Activated CD4-positive, alpha-beta T cell treated with anti-CD3 and anti-CD28 coated beads, Interleukin-2, amount 50 U/mL, for 16 hours (primary cell): ENCODE results near the gene EIF2S2.
A peak's percentile ranks its signal among the peaks of the same experiment; 100 is the strongest.

Source experiments
- DNase-seq: peaks from one replicate; pipeline ENCODE4 v3.0.0-alpha.2; 2020

EIF2S2 gene

DNA sequence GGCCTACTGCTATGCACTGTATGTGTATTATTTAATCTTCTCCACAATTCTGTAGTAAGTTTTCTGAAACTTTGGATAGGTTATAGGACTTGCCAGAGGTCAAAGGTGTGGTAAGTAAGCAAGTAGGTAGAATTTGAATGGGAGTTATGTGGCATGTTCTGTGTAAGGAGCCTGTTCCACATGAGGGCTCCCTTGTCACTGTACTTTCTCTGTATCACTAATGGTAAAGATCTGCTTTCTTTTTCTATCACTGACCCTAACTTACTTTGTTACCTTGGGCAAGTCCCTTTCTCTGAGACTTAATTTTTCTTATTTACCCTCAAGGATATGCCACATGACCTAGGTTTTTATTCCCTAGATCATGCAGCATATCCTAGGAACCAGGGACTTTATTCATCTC, 50.3 kb downstream of the EIF2S2 start:
- no peak for DNase-seq

DNA sequence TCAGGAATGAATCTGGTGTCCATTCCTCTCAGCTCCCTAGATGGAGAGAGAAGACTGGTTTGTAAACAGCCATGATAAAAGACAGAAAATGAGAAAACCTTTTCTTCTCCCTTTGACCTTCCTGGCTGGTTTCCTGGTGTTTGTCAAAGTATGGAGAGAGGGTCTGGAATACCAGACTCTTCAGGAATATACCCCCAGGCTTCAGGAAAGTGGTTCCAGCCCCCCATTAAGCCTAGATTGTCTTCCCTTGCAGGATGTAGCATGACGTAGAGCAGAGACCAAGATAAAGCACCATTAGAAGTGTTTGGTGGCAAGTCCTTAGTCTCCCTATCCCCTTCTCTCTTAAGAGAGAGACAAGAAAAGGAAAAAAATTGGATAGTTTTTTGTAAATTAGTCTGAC, 51.1 kb downstream of the EIF2S2 start:
- no peak for DNase-seq

DNA sequence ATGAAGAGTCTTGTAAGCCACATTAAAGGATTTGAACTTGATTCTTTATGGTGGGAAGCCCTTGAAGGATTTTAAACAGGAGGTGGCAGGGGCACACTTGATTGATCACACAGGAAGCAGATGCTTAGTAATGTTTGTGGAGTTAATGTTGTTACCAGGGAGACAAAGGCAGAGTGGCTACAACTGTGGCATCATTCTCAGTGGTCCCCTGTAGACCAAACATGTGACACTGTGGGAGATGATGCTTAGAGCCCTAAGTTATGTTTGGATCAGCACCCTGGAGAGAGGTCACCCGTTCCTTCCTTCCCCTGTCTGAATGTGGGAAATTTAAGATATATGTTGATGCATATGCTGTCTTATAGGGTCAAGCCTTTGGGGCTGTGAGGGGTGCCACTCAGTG, 53.2 kb downstream of the EIF2S2 start:
- peak; percentile 16 for DNase-seq

DNA sequence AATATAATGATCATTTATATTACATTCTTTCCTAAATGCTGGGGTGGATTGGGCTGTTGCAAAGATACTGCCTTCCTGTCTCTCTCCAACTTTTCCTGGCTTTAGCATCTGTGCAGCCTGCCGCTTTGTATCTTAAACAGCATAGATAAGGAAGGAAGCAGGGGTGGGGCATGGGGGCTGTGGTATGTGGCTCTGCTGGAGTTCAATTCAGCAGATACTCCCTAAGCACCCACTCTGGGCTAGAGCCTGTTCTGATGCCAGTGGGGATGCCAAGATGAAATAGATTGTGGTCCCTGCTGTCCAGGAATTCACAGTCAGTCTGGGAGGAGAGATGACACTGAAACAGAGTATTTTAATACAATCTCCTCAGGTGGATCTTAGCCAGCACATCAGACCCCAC, 56.8 kb downstream of the EIF2S2 start:
- DNase-seq = no peak

DNA sequence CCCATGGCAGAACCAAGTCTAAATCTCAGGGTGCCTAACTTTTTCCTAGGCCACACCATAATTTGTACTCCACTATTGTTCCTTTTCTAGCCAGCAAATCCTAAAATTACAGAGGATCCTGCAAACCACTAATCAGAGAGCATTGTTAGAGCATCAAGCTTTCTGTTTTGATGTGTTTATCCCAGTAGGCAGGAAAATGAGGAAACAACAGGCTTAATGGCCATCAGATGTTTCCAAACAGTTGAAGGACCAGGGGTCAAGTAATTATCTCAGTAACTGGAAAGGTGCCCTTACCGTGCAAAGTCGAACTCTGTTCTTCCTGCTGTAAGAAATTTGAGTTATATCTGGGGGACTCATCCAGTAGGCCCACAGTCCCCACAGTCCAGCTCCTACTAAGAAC, 59.6 kb downstream of the EIF2S2 start:
- no peak for DNase-seq

DNA sequence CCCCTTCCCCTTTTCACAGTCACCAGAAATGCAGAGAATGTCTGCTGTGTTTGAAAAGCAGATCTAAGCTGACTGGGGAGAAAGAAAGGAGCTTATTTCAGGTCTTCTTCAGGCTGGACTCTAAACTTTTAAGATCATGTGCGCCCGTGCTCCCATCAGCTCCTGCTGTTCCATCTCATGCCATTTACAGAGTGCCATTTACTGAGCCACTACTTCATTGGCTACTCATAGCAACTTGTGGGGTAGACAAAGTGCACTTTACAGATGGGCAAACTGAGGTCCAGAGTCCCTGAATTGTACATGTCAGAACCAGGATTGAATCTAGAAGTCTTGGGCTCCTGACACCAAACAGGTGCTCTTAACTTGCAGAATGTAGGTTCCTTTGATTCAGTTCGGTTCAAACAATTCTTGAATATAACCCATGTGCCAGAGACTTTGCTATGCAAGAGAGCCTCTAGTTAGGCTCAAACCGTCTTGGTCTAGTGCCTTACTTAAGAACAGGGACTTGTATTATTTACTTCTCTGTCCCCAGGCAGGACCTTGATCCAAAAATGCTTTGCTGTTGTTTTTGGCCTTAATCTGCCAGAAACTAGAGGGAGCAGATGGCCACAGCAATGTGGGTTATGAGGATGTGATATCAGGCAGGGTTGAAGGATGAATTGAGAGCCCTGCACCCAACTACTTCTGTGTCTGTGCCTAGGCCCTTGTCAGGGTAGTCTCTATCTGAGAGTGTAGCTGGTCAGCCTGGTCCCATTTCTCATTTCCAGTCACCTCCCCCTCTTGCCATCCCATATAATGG, 61.9 kb downstream of the EIF2S2 start:
- DNase-seq = no peak

DNA sequence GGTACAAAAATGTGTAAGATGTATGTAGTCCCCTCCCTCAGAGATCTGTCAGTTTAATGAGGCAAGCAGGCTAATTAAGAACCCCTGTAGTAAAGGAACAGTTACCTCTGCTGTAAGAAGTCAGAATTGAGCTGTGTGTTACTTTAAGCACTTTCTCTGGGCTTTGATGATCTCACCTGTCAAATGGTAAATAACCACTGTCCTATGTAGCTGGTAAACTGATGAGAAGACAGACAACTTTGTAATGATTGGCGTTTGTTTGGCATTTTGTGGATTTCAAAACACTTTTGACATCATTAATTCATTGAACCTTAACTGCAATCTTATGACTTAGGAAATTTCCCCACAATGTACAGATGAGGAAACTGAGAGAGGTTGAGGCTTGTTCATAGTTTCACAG, 62.7 kb downstream of the EIF2S2 start:
- no peak for DNase-seq

DNA sequence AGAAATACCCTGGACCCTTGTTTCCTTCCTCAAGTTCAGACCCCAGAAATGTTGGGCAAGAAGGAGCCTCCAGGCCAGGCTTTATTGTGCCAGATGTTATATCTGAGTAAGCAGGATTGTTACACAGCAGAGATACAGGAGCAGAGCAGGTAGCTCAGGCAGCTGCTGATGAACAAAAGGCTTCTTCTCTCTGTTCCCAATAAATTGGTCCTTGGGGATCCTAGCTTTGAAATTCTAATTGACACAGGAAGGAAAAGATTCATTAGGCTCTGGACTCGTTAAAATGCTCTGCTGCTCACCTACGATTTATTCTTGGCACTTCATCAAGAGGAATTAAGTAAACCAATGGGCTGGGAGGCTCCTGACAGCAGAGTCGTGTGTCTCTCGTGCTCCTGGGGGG, 64.1 kb downstream of the EIF2S2 start:
- no peak for DNase-seq

DNA sequence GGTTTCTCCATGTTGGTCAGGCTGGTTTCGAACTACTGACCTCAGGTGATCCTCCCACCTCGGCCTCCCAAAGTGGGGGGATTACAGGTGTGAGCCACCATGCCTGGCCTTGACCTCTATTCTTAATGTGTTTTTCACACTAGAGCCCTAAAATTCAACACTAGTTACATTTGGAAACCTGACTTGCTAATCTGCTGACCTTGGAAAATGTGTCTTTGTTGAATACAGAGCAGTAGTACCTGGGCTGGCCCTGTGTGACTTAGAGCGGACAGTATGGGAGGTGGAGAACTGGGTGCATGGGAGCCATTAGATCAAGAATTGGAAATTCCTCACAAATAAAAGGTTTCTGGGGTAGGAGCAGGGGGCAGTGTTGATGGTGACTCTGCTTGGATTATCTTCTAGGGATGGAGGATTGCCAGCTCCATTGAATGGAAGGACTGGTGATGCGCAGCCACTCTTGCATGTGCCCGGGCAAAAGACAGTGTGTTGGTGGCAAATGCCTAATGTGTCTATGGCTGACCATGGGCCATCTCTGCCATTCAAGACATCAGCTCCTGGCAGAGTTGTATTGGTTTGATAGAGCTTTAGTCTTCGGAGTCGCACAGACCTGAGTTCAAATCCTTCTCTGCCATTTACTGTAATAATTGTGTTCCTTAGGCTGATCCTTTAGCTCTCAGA, 64.9 kb downstream of the EIF2S2 start:
- DNase-seq = no peak

DNA sequence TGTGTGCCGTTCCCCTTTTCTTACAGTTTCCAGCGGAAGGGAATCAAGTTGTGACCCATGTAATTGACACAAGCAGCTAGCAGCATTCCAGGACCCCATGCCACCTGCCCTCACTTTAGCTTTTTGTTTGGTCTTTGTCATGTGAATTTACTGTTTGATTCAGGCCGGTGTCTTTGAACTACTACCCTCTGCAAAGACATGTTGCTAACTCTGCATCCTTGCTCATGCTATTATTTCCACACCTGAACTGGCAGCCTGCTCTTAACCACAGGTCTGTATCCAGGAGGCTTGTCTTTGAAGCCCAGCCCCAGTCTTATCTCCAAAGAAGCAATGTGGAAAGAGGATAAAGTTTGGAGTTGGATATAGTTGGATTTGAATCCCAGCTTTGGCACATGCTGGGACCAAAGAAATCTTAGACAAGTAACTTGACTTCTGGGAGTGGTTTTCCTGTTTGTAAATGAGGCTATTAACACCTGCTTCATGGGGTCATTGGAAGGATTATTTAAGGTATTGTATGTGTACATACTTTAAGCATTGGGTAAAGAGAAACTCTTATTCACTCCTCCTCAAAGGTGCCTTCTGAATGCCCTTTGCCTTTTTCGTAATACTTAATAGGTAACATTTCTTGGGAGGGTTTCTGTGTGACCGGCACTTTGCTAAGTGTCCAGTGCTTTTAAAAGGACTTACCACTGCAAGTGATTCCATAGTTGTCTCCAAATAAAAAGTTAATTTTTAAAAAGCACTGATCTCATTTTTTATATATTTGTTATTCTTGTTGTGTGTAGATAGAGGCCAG, 65.9 kb downstream of the EIF2S2 start:
- no peak for DNase-seq

DNA sequence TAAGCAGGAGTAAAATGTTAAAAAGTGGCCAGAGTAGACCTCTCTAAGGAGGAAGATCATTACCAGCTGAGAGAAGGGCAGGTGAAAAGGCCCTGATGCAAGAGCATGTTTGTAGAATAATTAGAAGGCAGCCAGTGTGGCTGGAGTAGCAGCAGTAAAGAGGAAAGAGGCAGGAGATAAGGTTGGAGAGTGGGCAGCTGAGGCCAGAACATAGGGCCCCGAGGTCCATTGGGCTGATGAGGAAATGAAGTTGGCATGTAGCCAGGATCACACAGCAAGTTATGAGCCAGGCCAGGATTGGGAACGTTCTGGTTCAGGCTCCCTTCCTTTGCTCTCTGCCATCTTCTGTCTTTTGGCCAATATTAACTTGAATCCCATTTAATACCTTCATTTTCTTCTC, 66.7 kb downstream of the EIF2S2 start:
- DNase-seq = no peak

DNA sequence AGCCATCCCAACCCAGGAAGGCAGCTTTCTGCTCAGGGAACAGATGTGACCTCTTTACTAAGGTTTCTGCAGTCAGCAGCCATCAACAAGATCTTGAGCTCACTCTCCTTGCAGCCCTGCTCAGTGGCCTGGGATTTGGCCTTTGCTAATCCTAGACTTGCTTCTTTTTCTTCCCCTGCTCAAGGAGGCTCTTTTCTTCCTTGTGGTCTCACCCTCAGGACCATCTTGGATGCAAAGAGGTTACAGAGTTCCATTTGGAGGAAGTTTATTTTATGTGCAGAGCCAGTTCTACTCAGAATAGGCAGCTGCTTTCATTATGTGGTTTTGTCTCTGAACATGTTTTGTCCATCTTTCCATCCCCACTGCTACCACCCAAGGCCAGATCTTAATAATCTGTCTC, 69.0 kb downstream of the EIF2S2 start:
- DNase-seq = no peak

DNA sequence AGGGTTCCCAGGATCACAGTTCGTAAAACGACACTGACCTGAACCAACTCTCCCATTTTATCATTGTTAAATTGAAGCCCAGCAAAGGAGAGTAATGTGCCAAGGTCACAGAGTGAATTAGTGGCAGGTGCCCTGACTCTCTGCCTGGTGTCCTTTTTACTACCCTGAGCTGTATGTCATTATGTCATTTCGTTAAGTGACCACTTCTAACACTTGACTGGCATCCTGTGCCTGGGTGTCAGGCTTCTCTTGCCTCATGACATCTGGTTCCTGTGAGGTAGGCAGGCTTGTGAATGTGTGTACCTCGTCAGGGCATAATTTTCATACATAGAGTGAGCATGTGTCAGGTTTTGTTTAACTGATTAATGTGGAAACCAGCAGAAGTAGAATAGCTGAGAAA, 69.8 kb downstream of the EIF2S2 start:
- DNase-seq = no peak

DNA sequence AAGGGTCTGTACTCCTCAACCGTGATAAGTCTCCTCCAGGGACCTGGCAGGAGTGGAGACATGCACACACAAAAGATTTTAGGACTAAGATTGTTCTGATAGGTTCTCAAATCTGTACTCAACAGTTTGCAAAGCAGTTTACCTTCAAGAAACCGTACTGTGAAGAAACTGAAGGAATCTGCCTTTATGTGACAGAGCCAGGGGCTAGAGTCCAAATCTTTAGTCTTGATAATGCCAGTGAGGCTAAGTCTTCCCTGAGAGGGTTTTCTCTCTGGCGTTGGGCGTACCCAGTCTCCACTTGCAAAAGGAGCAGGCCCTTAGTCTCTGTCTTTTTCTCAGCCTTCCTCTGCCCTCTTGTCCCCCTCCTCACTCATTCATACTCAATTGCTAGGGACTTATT, 70.8 kb downstream of the EIF2S2 start:
- no peak for DNase-seq

DNA sequence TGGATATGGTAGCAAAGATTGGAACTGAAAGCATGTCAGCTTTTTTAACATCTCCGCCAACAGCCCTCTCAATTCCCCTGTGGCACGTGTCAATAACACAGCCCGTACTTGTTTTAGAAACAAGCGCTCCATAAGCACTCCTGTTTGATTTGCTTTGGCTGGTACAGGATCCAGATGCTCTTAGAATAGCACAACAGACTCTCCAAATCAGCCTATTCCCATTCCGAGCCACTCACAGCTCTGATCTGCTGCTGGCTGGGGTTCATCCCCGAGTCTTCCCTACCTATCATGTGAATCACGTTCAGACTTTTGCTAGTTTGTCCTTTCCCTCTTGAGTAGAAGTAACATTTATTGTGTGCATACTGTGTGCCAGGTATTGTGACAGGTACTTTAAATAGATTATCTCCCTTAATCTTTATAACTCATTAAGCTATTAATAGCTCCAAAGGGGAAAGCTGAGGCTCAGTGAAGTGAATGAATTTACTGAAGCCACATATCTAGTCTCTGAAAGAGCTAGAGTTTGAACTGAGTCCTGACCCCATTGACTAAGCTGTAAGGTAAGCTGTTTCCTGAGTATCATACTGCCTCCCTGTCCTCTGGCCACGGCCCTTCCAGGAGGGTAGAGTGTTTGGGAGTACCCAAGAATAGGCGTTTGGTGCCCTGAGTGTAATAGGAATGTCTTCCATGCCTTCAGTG, 71.6 kb downstream of the EIF2S2 start:
- DNase-seq = no peak
